PC-9 (cell line): Measurements from ENCODE around the gene CFL1.

Source experiments
- EZH2 ChIP-seq: fragments of 200-600 bp; sonication (generic); IDR thresholded peaks from 2 replicates; pipeline ENCODE4 v1.8.0; 2017; ENCODE audit warnings: antibody characterized with exemption, low read depth
- TF ChIP-seq, protein P1 (sequence below): fragments of 200-600 bp; sonication (generic); conservative IDR thresholded peaks from 2 replicates; pipeline ENCODE4 v1.6.1; 2017; ENCODE audit warnings: mixed run types, antibody characterized with exemption, mild to moderate bottlenecking, moderate library complexity

DNA sequence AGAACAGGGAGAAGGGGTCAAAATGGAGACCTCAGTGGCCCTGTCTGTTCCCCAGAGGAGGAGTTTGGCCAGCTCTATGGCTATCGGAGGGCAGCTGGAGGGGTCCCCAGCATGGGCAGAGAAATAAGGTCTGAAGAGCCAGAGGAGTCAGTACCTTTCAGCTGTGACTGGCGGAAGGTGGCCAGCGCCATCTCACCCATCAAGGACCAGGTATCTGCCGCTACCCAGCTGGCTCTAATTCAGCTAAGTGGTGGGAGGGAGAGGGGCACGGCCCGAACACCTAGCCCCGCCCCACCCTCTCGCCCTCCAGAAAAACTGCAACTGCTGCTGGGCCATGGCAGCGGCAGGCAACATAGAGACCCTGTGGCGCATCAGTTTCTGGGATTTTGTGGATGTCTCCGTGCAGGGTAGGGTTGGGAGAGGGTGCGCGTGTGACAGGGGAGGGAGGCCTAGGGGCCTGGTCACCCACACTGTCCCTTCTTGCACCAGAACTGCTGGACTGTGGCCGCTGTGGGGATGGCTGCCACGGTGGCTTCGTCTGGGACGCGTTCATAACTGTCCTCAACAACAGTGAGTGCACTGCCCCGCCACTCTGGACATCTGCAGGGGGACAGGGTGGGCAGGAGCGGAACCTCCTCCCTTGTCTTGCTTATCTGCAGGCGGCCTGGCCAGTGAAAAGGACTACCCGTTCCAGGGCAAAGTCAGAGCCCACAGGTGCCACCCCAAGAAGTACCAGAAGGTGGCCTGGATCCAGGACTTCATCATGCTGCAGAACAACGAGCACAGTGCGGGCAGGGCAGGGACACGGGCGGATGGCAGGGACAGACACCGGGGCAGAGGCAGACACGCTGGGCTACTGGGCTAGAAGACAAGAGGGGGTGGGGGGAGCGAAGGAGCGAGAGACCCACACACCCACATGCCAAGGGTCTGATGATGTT lies 24.4 kb upstream of the CFL1 start:
- TF ChIP-seq, protein P1, sequence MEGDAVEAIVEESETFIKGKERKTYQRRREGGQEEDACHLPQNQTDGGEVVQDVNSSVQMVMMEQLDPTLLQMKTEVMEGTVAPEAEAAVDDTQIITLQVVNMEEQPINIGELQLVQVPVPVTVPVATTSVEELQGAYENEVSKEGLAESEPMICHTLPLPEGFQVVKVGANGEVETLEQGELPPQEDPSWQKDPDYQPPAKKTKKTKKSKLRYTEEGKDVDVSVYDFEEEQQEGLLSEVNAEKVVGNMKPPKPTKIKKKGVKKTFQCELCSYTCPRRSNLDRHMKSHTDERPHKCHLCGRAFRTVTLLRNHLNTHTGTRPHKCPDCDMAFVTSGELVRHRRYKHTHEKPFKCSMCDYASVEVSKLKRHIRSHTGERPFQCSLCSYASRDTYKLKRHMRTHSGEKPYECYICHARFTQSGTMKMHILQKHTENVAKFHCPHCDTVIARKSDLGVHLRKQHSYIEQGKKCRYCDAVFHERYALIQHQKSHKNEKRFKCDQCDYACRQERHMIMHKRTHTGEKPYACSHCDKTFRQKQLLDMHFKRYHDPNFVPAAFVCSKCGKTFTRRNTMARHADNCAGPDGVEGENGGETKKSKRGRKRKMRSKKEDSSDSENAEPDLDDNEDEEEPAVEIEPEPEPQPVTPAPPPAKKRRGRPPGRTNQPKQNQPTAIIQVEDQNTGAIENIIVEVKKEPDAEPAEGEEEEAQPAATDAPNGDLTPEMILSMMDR: no peak
- TF ChIP-seq EZH2: no peak
